ENCODE results near the gene EHMT1.

GRCh38 chr9:137642118-137642601 is 23.4 kb downstream of the EHMT1 start:
- TF ChIP-seq CTCF (conservative IDR thresholded peaks at IDR 0.05; ENCODE audit: low read length) (no peak), EZH2phosphoT487 (IDR thresholded peaks at IDR 0.05; ENCODE audit: borderline replicate concordance, low read depth, low read length) (no peak)
